Kidney epithelial cell (primary cell): ENCODE data around the gene APEX2. TPM values are rescaled to one million over a fixed set of nuclear protein-coding genes. Genes with fewer than 3 reads are reported as not detected.
"Not testable (repeated sequence)": the region's sequence is repeated elsewhere in the genome, so short reads cannot be mapped to it uniquely, and the experiment has no call there.

ENCODE experiments used
- DNase-seq: peaks from one replicate; pipeline ENCODE4 v3.0.0-alpha.2; 2010; ENCODE audit warnings: low read depth
- H3K27me3 ChIP-seq: 2 replicates; pipeline ENCODE4 v1.6.0; 2011; ENCODE audit warnings: low read length; ENCODE audit not compliant: control insufficient read depth, insufficient read depth
- H3K36me3 ChIP-seq: 2 replicates; pipeline ENCODE4 v1.5.1; 2011; ENCODE audit warnings: low read length; ENCODE audit not compliant: control insufficient read depth, insufficient read depth
- H3K4me3 ChIP-seq: 2 replicates; pipeline ENCODE4 v1.5.1; 2011; ENCODE audit warnings: low read depth, mild to moderate bottlenecking, control low read depth, low read length
- total RNA-seq: library from RNA; depleted of rRNA; stranded (reverse); fragments of >200 nt; gene quantifications from 2 replicates; pipeline ENCODE4 v1.2.3, GENCODE V29; 2015
- TF ChIP-seq, protein P1 (sequence below): IDR thresholded peaks from 2 replicates; pipeline ENCODE4 v1.5.1; 2011; ENCODE audit warnings: mild to moderate bottlenecking, moderate library complexity, low read length, control low read depth, inconsistent platforms; ENCODE audit not compliant: insufficient read depth, poor library complexity, severe bottlenecking

Gene APEX2
- total RNA-seq, 1 donor from 2014 or later: 15.1 TPM

DNA sequence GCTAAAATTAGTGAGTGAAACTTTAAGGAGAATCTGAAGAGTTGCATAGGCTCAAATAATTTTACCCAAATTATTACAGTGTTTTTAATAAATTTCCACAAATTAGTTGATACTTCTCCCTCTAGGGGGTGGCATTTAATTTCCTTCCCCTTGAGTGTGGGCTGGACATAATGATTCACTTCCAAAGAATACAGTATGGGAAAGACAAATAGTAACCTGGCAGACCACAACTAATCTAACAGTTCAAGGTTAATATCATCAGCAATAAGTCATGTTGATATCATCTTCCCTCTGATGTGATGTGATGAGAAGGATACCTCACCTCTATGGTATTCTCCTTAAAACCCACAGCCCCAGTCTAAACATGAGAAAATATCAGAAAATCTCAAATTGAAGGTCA lies 21.7 kb upstream of the APEX2 start:
- TF ChIP-seq, protein P1, sequence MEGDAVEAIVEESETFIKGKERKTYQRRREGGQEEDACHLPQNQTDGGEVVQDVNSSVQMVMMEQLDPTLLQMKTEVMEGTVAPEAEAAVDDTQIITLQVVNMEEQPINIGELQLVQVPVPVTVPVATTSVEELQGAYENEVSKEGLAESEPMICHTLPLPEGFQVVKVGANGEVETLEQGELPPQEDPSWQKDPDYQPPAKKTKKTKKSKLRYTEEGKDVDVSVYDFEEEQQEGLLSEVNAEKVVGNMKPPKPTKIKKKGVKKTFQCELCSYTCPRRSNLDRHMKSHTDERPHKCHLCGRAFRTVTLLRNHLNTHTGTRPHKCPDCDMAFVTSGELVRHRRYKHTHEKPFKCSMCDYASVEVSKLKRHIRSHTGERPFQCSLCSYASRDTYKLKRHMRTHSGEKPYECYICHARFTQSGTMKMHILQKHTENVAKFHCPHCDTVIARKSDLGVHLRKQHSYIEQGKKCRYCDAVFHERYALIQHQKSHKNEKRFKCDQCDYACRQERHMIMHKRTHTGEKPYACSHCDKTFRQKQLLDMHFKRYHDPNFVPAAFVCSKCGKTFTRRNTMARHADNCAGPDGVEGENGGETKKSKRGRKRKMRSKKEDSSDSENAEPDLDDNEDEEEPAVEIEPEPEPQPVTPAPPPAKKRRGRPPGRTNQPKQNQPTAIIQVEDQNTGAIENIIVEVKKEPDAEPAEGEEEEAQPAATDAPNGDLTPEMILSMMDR: no peak
- no peaks in the 10 kb centered on the region for H3K36me3 ChIP-seq
- H3K4me3 ChIP-seq: no peak overlapping the region
- no peak for DNase-seq
- H3K27me3 ChIP-seq: no peaks in the 10 kb centered on the region

DNA sequence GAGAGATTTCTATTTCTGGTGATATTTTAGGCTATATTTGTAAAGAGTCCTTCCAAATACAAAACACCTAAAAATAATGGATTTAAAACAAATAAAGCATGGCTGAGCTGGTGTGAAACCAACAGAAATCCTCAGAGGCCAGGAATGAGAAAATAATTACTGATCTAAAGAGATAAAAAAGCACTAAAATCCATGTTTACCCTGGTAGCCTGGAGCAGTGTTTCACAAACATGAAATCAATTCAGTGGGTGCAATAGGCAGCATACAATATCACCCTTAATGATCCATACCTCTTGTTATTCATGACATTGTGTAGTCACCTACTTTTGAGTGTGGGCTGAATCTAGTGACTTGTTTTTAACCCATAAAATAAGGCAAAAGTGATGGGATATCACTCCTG lies 20.7 kb upstream of the APEX2 start:
- Histone ChIP-seq H3K27me3 (no peaks in the 10 kb centered on the region), H3K36me3 (no peaks in the 10 kb centered on the region), H3K4me3 (no peak overlapping the region)
- no peak for DNase-seq
- TF ChIP-seq, protein P1: no peak

DNA sequence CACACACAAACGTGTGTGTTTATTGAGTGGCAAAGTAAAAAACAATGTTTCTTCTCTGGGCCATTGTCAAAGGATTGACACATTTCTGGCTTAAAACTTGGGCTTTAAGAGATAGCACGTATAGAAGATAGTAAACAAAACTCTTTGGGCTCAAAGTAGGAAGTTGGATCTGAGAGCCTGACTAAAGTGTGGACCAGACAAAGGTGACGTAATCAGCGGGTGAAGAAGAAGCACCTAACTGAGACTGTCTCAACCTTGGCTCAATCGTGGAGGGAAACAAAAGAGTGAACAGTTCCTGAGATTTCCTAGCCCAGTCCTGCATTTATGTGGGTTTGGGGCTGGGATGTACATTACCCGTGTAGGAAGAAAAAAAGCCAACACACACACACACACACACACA lies 19.8 kb upstream of the APEX2 start:
- Histone ChIP-seq H3K36me3 (no peaks in the 10 kb centered on the region), H3K27me3 (no peaks in the 10 kb centered on the region), H3K4me3 (no peak overlapping the region)
- TF ChIP-seq, protein P1: no peak
- no peak for DNase-seq

DNA sequence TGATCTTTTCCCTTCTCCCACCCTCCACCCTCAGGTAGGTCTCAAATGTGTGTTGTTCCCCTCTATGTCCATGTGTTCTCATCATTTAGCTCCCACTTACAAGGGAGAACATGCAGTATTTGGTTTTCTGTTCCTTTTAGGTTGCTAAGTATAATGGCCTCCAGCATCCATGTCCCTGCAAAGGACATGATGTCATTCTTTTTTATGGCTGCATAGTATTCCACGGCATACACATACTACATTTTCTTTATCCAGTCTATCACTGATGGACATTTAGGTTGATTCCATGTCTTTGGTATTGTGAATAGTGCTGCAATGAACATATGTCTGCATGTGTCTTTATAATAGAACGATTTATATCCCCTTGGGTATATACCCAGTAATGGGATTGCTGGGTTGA lies 16.9 kb upstream of the APEX2 start:
- not testable (repeated sequence) for H3K36me3 ChIP-seq, H3K27me3 ChIP-seq, H3K4me3 ChIP-seq, DNase-seq

DNA sequence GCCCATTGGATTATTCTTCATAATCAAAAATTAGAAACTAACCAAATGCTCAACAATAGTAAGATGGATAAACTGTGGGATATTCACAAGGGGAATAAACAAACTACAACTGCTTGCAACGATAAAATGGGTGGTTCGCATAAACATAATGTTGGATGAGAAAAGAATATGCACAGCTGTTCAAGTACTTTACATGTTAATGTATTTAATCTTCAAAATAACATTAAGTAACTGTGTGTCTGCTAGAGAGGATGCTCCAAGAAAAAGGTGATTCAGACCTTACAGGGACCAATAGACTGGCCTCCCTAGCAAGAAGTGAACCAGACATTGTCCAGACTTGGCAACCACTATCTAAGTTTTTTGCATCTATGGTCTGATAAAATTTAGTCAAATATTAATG lies 8.5 kb upstream of the APEX2 start:
- Histone ChIP-seq H3K27me3 (no peaks in the 10 kb centered on the region), H3K4me3 (no peak overlapping the region), H3K36me3 (no peaks in the 10 kb centered on the region)
- TF ChIP-seq, protein P1: no peak
- no peak for DNase-seq

DNA sequence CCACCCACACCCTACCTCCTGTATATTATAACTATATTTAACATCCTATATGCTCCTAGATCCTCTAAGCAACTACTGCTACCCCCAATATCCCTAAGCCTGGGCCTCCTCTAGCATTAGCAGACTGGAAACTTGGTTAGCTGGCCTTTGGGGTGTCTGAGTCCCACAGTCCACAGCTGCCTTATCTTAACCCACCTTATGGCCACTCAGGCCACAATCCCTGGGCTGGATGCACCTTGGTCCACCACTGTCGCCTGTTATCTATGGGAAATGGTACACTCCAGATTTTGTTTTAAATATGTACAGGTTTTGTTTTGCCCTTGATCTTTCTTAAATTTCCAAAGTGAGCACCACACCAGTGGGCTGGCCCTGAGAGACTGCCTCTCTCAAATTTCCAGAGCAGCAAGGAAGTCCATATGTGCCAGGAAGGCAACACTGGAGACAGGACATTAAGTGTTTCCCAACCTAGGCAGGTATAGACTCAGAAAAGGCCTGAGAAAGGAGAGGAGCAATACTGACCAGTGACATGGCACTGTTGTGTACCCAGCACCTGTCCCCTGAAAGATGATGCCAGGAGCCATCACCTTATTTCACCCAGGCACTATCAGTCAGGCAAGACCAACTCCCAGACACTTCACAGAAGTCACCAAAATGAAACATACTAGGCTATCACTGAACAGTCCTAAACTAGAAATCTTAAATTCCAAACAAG lies 7.1 kb upstream of the APEX2 start:
- TF ChIP-seq, protein P1: no peak
- Histone ChIP-seq H3K4me3 (no peak overlapping the region), H3K36me3 (no peaks in the 10 kb centered on the region), H3K27me3 (no peaks in the 10 kb centered on the region)
- DNase-seq: no peak
